H1 (cell line): Measurements from ENCODE around the gene SCIMP. TPM values are rescaled to one million over a fixed set of nuclear protein-coding genes. Genes with fewer than 3 reads are reported as not detected.
A peak's percentile ranks its signal among the peaks of the same experiment; 100 is the strongest.

ENCODE experiments used
- CTCF ChIA-PET: fragments of 300-600 bp; sonication (Branson Sonifier 250); formaldehyde crosslinking; loops from one replicate; lab custom pipeline; 2021; ENCODE audit not compliant: partially characterized antibody; lab: Charles Lee
- POLR2A ChIA-PET: fragments of 300-600 bp; sonication (Branson Sonifier 250); formaldehyde crosslinking; loops from one replicate; lab custom pipeline; 2021; ENCODE audit warnings: inconsistent platforms; ENCODE audit not compliant: partially characterized antibody; lab: Charles Lee
- DNase-seq, 2 experiments: peaks; one replicate each; pipeline versions ENCODE4 v3.0.0 to v3.0.0-alpha.2; 2010 to 2022; ENCODE audit warnings: low spot score in 2 of 2, low read depth in 1 of 2, mixed read lengths in 1 of 2
- FAIRE-seq: peaks from 2 replicates; lab custom pipeline; 2011; peaks lifted over from hg19 to GRCh38; lab: Jason Lieb, UNC
- H2AFZ ChIP-seq: 2 replicates; pipeline ENCODE4 v1.8.1; 2012; ENCODE audit warnings: low read length, inconsistent platforms
- H2AK5ac ChIP-seq: 2 replicates; pipeline ENCODE4 v1.6.1; 2013; ENCODE audit warnings: low read depth, low read length
- H2BK120ac ChIP-seq: replicated peaks from 2 replicates; pipeline ENCODE3; 2013; ENCODE audit warnings: low read depth, low read length, inconsistent platforms
- H2BK12ac ChIP-seq: 2 replicates; pipeline ENCODE4 v1.6.1; 2013; ENCODE audit warnings: low read depth, low read length
- H2BK15ac ChIP-seq: 2 replicates; pipeline ENCODE4 v1.6.1; 2013; ENCODE audit warnings: low read length
- H2BK20ac ChIP-seq: 2 replicates; pipeline ENCODE4 v1.6.1; 2013; ENCODE audit warnings: low read length
- H2BK5ac ChIP-seq: 2 replicates; pipeline ENCODE4 v1.6.1; 2013; ENCODE audit warnings: low read depth, low read length
- H3K14ac ChIP-seq: 2 replicates; pipeline ENCODE4 v1.6.1; 2013; ENCODE audit warnings: inconsistent platforms; ENCODE audit not compliant: insufficient read length
- H3K18ac ChIP-seq: 2 replicates; pipeline ENCODE4 v1.6.1; 2013; ENCODE audit warnings: low read length; ENCODE audit errors: extremely low read depth
- H3K23ac ChIP-seq: 2 replicates; pipeline ENCODE4 v1.6.1; 2013; ENCODE audit warnings: inconsistent platforms; ENCODE audit not compliant: insufficient read length
- H3K23me2 ChIP-seq: 2 replicates; pipeline ENCODE4 v1.6.1; 2013; ENCODE audit warnings: low read depth, low read length
- H3K27ac ChIP-seq: 2 replicates; pipeline ENCODE4 v1.6.1; 2011; ENCODE audit warnings: low read depth, low read length, inconsistent platforms
- H3K27me3 ChIP-seq, 4 experiments: replicated peaks in 1 of 4; 1 replicate in 1 of 4; 2 replicates in 3 of 4; pipeline versions ENCODE4 v1.6.1 to v1.8.1; 2011 to 2013; ENCODE audit warnings: low read length in 3 of 4, mild to moderate bottlenecking in 3 of 4, inconsistent platforms in 2 of 4, mixed read lengths in 2 of 4, moderate library complexity in 1 of 4; ENCODE audit not compliant: control insufficient read depth in 3 of 4, insufficient read depth in 3 of 4; ENCODE audit errors: extremely low read depth in 1 of 4
- H3K36me3 ChIP-seq, 4 experiments: 2 replicates each; pipeline versions ENCODE4 v1.6.1 to v1.8.1; 2011 to 2013; ENCODE audit warnings: mild to moderate bottlenecking in 4 of 4, low read length in 3 of 4, moderate library complexity in 2 of 4, control low read depth in 1 of 4, inconsistent platforms in 1 of 4; ENCODE audit not compliant: insufficient read depth in 4 of 4, control insufficient read depth in 2 of 4
- H3K4ac ChIP-seq: replicated peaks from 2 replicates; pipeline ENCODE3; 2013; ENCODE audit warnings: low read length, low read depth, mixed read lengths, inconsistent platforms; ENCODE audit not compliant: insufficient read length
- H3K4me1 ChIP-seq, 4 experiments: replicated peaks in 1 of 4; 1 replicate in 1 of 4; 2 replicates in 3 of 4; pipeline versions ENCODE4 v1.6.1 to v1.8.1; 2011 to 2013; ENCODE audit warnings: low read length in 3 of 4, inconsistent platforms in 2 of 4, mixed read lengths in 1 of 4; ENCODE audit not compliant: insufficient read depth in 4 of 4, control insufficient read depth in 3 of 4
- H3K4me2 ChIP-seq, 2 experiments: 2 replicates each; pipeline versions ENCODE4 v1.6.1 to v1.8.1; 2011 to 2013; ENCODE audit warnings: low read depth in 2 of 2, low read length in 2 of 2, control low read depth in 1 of 2, inconsistent platforms in 1 of 2, mild to moderate bottlenecking in 1 of 2; ENCODE audit not compliant: insufficient read depth in 1 of 2
- H3K4me3 ChIP-seq, 4 experiments: fragments of 200-600, 300-600 bp in 1 of 4; sonication (generic), shearing (Covaris generic), sonication (Bioruptor Twin) in 1 of 4; 2 replicates each; pipeline versions ENCODE4 v1.5.1 to v1.8.1; 2011 to 2016; ENCODE audit warnings: low read length in 4 of 4, low read depth in 3 of 4, control low read depth in 2 of 4, inconsistent platforms in 2 of 4, mild to moderate bottlenecking in 2 of 4, mixed read lengths in 1 of 4, moderate library complexity in 1 of 4; ENCODE audit not compliant: insufficient read depth in 2 of 4; ENCODE audit errors: extremely low read depth in 1 of 4
- H3K56ac ChIP-seq: replicated peaks from 2 replicates; pipeline ENCODE3; 2013; ENCODE audit warnings: low read depth, mild to moderate bottlenecking, mixed read lengths, low read length, inconsistent platforms; ENCODE audit not compliant: insufficient read length
- H3K79me1 ChIP-seq: 2 replicates; pipeline ENCODE4 v1.6.1; 2013; ENCODE audit warnings: low read depth, low read length, control low read depth
- H3K79me2 ChIP-seq, 2 experiments: 2 replicates each; pipeline versions ENCODE4 v1.6.1 to v1.8.1; 2012 to 2013; ENCODE audit warnings: low read length in 2 of 2, mild to moderate bottlenecking in 2 of 2, inconsistent platforms in 1 of 2; ENCODE audit not compliant: insufficient read depth in 2 of 2, control insufficient read depth in 1 of 2
- H3K9ac ChIP-seq, 4 experiments: replicated peaks in 1 of 4; 1 replicate in 1 of 4; 2 replicates in 3 of 4; pipeline versions ENCODE4 v1.6.1 to v1.8.1; 2011 to 2013; ENCODE audit warnings: low read depth in 3 of 4, low read length in 3 of 4, control low read depth in 2 of 4, mild to moderate bottlenecking in 2 of 4, moderate library complexity in 2 of 4, inconsistent platforms in 1 of 4; ENCODE audit errors: extremely low read depth in 1 of 4
- H3K9me3 ChIP-seq, 2 experiments: 2 replicates each; pipeline versions ENCODE4 v1.6.1 to v1.8.1; 2012 to 2013; ENCODE audit warnings: mild to moderate bottlenecking in 2 of 2, moderate library complexity in 2 of 2, control low read depth in 1 of 2, inconsistent platforms in 1 of 2, low read depth in 1 of 2, low read length in 1 of 2, mixed read lengths in 1 of 2; ENCODE audit not compliant: insufficient read depth in 2 of 2
- H4K20me1 ChIP-seq, 2 experiments: replicated peaks in 1 of 2; 2 replicates each; pipeline versions ENCODE3 to v1.8.1; 2011 to 2013; ENCODE audit warnings: inconsistent platforms in 2 of 2, low read length in 2 of 2, mild to moderate bottlenecking in 1 of 2; ENCODE audit not compliant: insufficient read depth in 2 of 2, control insufficient read depth in 1 of 2
- H4K5ac ChIP-seq: 2 replicates; pipeline ENCODE4 v1.6.1; 2013; ENCODE audit warnings: low read length, low read depth, mixed read lengths, inconsistent platforms; ENCODE audit not compliant: insufficient read length
- H4K8ac ChIP-seq: 2 replicates; pipeline ENCODE4 v1.8.0; 2013; ENCODE audit warnings: mild to moderate bottlenecking, moderate library complexity, low read length, inconsistent platforms; ENCODE audit not compliant: insufficient read depth; ENCODE audit errors: extremely low read depth
- H4K91ac ChIP-seq: replicated peaks from 2 replicates; pipeline ENCODE3; 2013; ENCODE audit warnings: low read length, mixed read lengths, inconsistent platforms; ENCODE audit not compliant: insufficient read length
- CBX5 ChIP-seq: fragments of 300-800, 300-1000 bp; sonication (generic); IDR thresholded peaks from 2 replicates; pipeline ENCODE4 v1.7.1; 2016; ENCODE audit warnings: antibody characterized with exemption, low read length, low read depth
- CHD1 ChIP-seq: IDR thresholded peaks from 2 replicates; pipeline ENCODE4 v1.6.1; 2012; ENCODE audit warnings: low read depth, low read length, improper control_type of control experiment
- JUND ChIP-seq: IDR thresholded peaks from 2 replicates; pipeline ENCODE4 v1.6.1; 2011; ENCODE audit warnings: mild to moderate bottlenecking, improper control_type of control experiment, low read length
- MAFK ChIP-seq: IDR thresholded peaks from 2 replicates; pipeline ENCODE4 v1.6.1; 2012; ENCODE audit warnings: low read depth, mild to moderate bottlenecking, improper control_type of control experiment, low read length
- POLR2AphosphoS5 ChIP-seq: IDR thresholded peaks from 2 replicates; pipeline ENCODE4 v1.6.1; 2011; ENCODE audit warnings: low read depth, low read length
- RAD21 ChIP-seq, 2 experiments: IDR thresholded peaks in 1 of 2; conservative IDR thresholded peaks in 1 of 2; 2 replicates each; pipeline ENCODE4 v1.6.1; 2011; ENCODE audit warnings: low read depth in 2 of 2, low read length in 2 of 2, improper control_type of control experiment in 1 of 2, inconsistent platforms in 1 of 2, mild to moderate bottlenecking in 1 of 2, moderate library complexity in 1 of 2
- RFX5 ChIP-seq: IDR thresholded peaks from 2 replicates; pipeline ENCODE4 v1.6.1; 2011; ENCODE audit warnings: low read depth, low read length, improper control_type of control experiment, borderline replicate concordance
- RNF2 ChIP-seq: fragments of 200-900, 300-1000 bp; sonication (generic); IDR thresholded peaks from 2 replicates; pipeline ENCODE4 v1.7.1; 2016; ENCODE audit warnings: borderline replicate concordance, low read depth, mild to moderate bottlenecking, antibody characterized with exemption, low read length; ENCODE audit not compliant: poor library complexity, severe bottlenecking; ENCODE audit errors: missing control alignments
- SIN3A ChIP-seq, 2 experiments: IDR thresholded peaks in 1 of 2; conservative IDR thresholded peaks in 1 of 2; 2 replicates each; pipeline ENCODE4 v1.6.1; 2011 to 2012; ENCODE audit warnings: low read length in 2 of 2, improper control_type of control experiment in 1 of 2, low read depth in 1 of 2, mild to moderate bottlenecking in 1 of 2
- SIRT6 ChIP-seq: IDR thresholded peaks from one replicate; pipeline ENCODE4 v1.7.1; 2012; ENCODE audit warnings: low read length, inconsistent platforms
- SP1 ChIP-seq: IDR thresholded peaks from 2 replicates; pipeline ENCODE4 v1.6.1; 2011; ENCODE audit warnings: low read depth, low read length
- WGBS, 2 experiments: shearing (Covaris generic) in 1 of 2; methylation state at CpG; one replicate each; pipeline versions ENCODE4 v1.1.6 to v1.1.7; 2013 to 2015; ENCODE audit warnings: low lambda C conversion rate in 2 of 2, mixed read lengths in 2 of 2, inconsistent platforms in 1 of 2, low coverage in 1 of 2, missing lambda C conversion rate in 1 of 2; ENCODE audit not compliant: insufficient replicate concordance in 2 of 2, insufficient coverage in 1 of 2, insufficient read length in 1 of 2; ENCODE audit errors: extremely low coverage in 1 of 2, missing lambda C conversion rate in 1 of 2; 5-methylcytosine and 5-hydroxymethylcytosine counted together
- polyA plus RNA-seq, 7 experiments: library from polyadenylated mRNA; depleted of rRNA in 3 of 7; stranded (reverse) in 5 of 7; unstranded in 2 of 7; fragments of >200 nt in 5 of 7; fragments of 200-250 nt in 2 of 7; gene quantifications; 1 replicate in 5 of 7; 2 replicates in 1 of 7; 4 replicates in 1 of 7; pipeline versions ENCODE4 v1.2.1 to v1.2.3, GENCODE V29; 2011 to 2013; ENCODE audit warnings: missing spikeins in 2 of 7, mixed read lengths in 2 of 7
- total RNA-seq: library from RNA; stranded (reverse); fragmentation: NEBNext Ultra II Directional; extraction: Animal tissue kit (Norgen Biotek cat#: 25700); gene quantifications from 2 replicates; pipeline ENCODE4 v1.2.1, GENCODE V29; 2021
- TF ChIP-seq, protein P1 (sequence below): IDR thresholded peaks from 2 replicates; pipeline ENCODE4 v1.6.1; 2011; ENCODE audit warnings: low read depth, mild to moderate bottlenecking, low read length; ENCODE audit not compliant: insufficient read depth

SCIMP gene
- total and polyA plus RNA-seq, 2 of the 8 experiments (the other 6 are each of a cell fraction or from before 2014, with no cell fraction given), result not detected

- FAIRE-seq (no peak), DNase-seq (no peak)
- H3K9me3 ChIP-seq, result no peaks in the 10 kb centered on the region
- H2BK15ac ChIP-seq, result 0 out of 2 replicates have a peak overlapping the region, but pooled peaks have one; percentile 3
- no peak overlapping the region for H3K9ac ChIP-seq
- H3K4me1 ChIP-seq, result no peaks in the 10 kb centered on the region; a peak in 1 of 7 replicates
- no peak overlapping the region for H3K23ac ChIP-seq
- no peak overlapping the region for H2AK5ac ChIP-seq
- ChIA-PET POLR2A (no interaction called here), CTCF (interaction anchor here (0.7 to 4.2 kb wide), 6 partner anchors 10 to 1330 kb away, joined by 3 to 33 read pairs (median 4); no protein-coding TSS in a partner anchor)
- no peak overlapping the region for H3K4me2 ChIP-seq
- no peaks in the 10 kb centered on the region for H4K20me1 ChIP-seq
- no peaks in the 10 kb centered on the region for H3K23me2 ChIP-seq
- no peak overlapping the region for H3K4me3 ChIP-seq
- H4K8ac ChIP-seq, result no peak overlapping the region
- H2BK20ac ChIP-seq, result no peak overlapping the region
- H3K27me3 ChIP-seq, result no peaks in the 10 kb centered on the region
- no peak overlapping the region for H4K5ac ChIP-seq
- no peak overlapping the region for H3K14ac ChIP-seq
- H3K36me3 ChIP-seq, result no peaks in the 10 kb centered on the region
- no peak overlapping the region for H3K4ac ChIP-seq
- H2AFZ ChIP-seq, result 0 out of 2 replicates have a peak overlapping the region, but pooled peaks have one; percentile 0
- WGBS, 2 experiments, result 81% methylated on average over 19 of the region's 22 CpGs; no CpG with 5 or more reads in 1 of the 2 experiments
- H3K56ac ChIP-seq, result no peak overlapping the region
- no peak overlapping the region for H4K91ac ChIP-seq
- H2BK5ac ChIP-seq, result no peak overlapping the region
- no peak overlapping the region for H2BK12ac ChIP-seq
- H3K27ac ChIP-seq, result no peak overlapping the region
- no peaks in the 10 kb centered on the region for H3K79me1 ChIP-seq
- no peak overlapping the region for H3K18ac ChIP-seq
- no peak overlapping the region for H2BK120ac ChIP-seq
- H3K79me2 ChIP-seq, result no peaks in the 10 kb centered on the region
- TF ChIP-seq RNF2 (no peak), RFX5 (no peak), RAD21 (IDR thresholded peaks at IDR 0.05 in 1 of 2, conservative IDR thresholded peaks at IDR 0.05 in 1 of 2; ENCODE audit: low read depth in 2 of 2, low read length in 2 of 2) (no peak), SIN3A (conservative IDR thresholded peaks at IDR 0.05 in 1 of 2, IDR thresholded peaks at IDR 0.05 in 1 of 2; ENCODE audit: low read depth in 1 of 2, low read length in 2 of 2) (no peak), POLR2AphosphoS5 (no peak), CHD1 (no peak), MAFK (no peak), CBX5 (no peak), SP1 (no peak), JUND (no peak), SIRT6 (no peak)
- TF ChIP-seq, protein P1, sequence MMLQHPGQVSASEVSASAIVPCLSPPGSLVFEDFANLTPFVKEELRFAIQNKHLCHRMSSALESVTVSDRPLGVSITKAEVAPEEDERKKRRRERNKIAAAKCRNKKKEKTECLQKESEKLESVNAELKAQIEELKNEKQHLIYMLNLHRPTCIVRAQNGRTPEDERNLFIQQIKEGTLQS, result no peak
These were observed 14.3 kb upstream of the SCIMP start for GRCh38 chr17:5248821-5249479.
